ENCODE data around the gene TRIM5.

GRCh38 chr11:5679811-5680210 lies 5.1 kb downstream of the TRIM5 start:
- TF ChIP-seq CTCF (conservative IDR thresholded peaks at IDR 0.05; ENCODE audit: low read length) (no peak), EZH2phosphoT487 (IDR thresholded peaks at IDR 0.05; ENCODE audit: borderline replicate concordance) (no peak)
